SU-DHL-6 (cell line): ENCODE measurements around the gene FLII.

Source experiments
- CTCF ChIP-seq: fragments of 200-600 bp; sonication (generic); IDR thresholded peaks from one replicate; pipeline ENCODE4 v1.5.1; 2017; ENCODE audit warnings: antibody characterized with exemption, mild to moderate bottlenecking, low read length, moderate library complexity; ENCODE audit not compliant: insufficient read depth, poor library complexity, severe bottlenecking
- EZH2phosphoT487 ChIP-seq: fragments of 200-600 bp; sonication (generic), shearing (Covaris generic); conservative IDR thresholded peaks from 2 replicates; pipeline ENCODE4 v1.6.1; 2018; ENCODE audit warnings: mild to moderate bottlenecking, antibody characterized with exemption, low read length, moderate library complexity, mixed read lengths

- TF ChIP-seq CTCF: no peak
- no peak for TF ChIP-seq EZH2phosphoT487
Measured at GRCh38 chr17:18260332-18261145, 2.0 kb upstream of the FLII start, which contains the start of gene MIEF2.
